OCI-LY3 (cell line): ENCODE data around the gene SRRM1.
"Not testable (repeated sequence)": the region's sequence is repeated elsewhere in the genome, so short reads cannot be mapped to it uniquely, and the experiment has no call there.

Experiments
- H2AFZ ChIP-seq: fragments of 200-600, 300-600 bp; shearing (Covaris generic); 2 replicates; pipeline ENCODE4 v1.6.0; 2014; ENCODE audit warnings: antibody characterized with exemption, low read depth, low read length
- H3K27ac ChIP-seq: fragments of 200-600, 300-600 bp; sonication (generic); 2 replicates; pipeline ENCODE4 v1.5.1; 2014; ENCODE audit warnings: mild to moderate bottlenecking, low read length, moderate library complexity, mixed read lengths
- H3K27me3 ChIP-seq: fragments of 200-600, 300-600 bp; sonication (generic); 2 replicates; pipeline ENCODE4 v1.6.1; 2014; ENCODE audit warnings: low read depth, low read length, mixed read lengths
- H3K36me3 ChIP-seq: fragments of 200-600, 300-600 bp; sonication (generic); replicated peaks from 2 replicates; pipeline ENCODE3; 2014; ENCODE audit warnings: low read depth, low read length, mixed read lengths
- H3K4me1 ChIP-seq: fragments of 300-600, 200-600 bp; sonication (generic); 2 replicates; pipeline ENCODE4 v1.6.1; 2014; ENCODE audit warnings: low read length, mixed read lengths
- H3K4me2 ChIP-seq: fragments of 200-600, 300-600 bp; sonication (generic); 2 replicates; pipeline ENCODE4 v1.6.1; 2014; ENCODE audit warnings: low read length, mixed read lengths
- H3K4me3 ChIP-seq: fragments of 300-600, 200-600 bp; sonication (generic); 2 replicates; pipeline ENCODE4 v1.5.1; 2014; ENCODE audit warnings: antibody characterized with exemption, mild to moderate bottlenecking, low read length, moderate library complexity
- H3K79me2 ChIP-seq: fragments of 300-600, 200-600 bp; shearing (Covaris generic); 2 replicates; pipeline ENCODE4 v1.6.1; 2014; ENCODE audit warnings: mild to moderate bottlenecking, low read length, mixed read lengths
- H3K9ac ChIP-seq: fragments of 300-600, 200-600 bp; shearing (Covaris generic); 2 replicates; pipeline ENCODE4 v1.6.0; 2014; ENCODE audit warnings: mild to moderate bottlenecking, low read length, moderate library complexity
- H3K9me3 ChIP-seq: fragments of 200-600, 300-600 bp; shearing (Covaris generic); 2 replicates; pipeline ENCODE4 v1.6.1; 2014; ENCODE audit warnings: low read length, mixed read lengths; ENCODE audit not compliant: insufficient read depth
- H4K20me1 ChIP-seq: fragments of 200-600, 300-600 bp; sonication (generic); 2 replicates; pipeline ENCODE4 v1.6.1; 2016; ENCODE audit warnings: low read length, mixed read lengths; ENCODE audit not compliant: insufficient read depth
- CTCF ChIP-seq: fragments of 200-600, 300-600 bp; sonication (generic); IDR thresholded peaks from 2 replicates; pipeline ENCODE4 v1.5.1; 2014; ENCODE audit warnings: antibody characterized with exemption, low read length, low read depth
- EZH2phosphoT487 ChIP-seq: fragments of 200-600 bp; shearing (Covaris generic); IDR thresholded peaks from 2 replicates; pipeline ENCODE4 v1.6.1; 2018; ENCODE audit warnings: antibody characterized with exemption, mixed run types, low read depth

Gene SRRM1

GRCh38 chr1:24721533-24721932 is 78.4 kb downstream of the SRRM1 start:
- no peaks in the 10 kb centered on the region for H4K20me1 ChIP-seq
- TF ChIP-seq EZH2phosphoT487: no peak
- no peak for TF ChIP-seq CTCF
- H3K4me1 ChIP-seq: peaks cover 1% of the 10 kb centered on the region
- no peak overlapping the region for H2AFZ ChIP-seq
- no peak overlapping the region for H3K4me3 ChIP-seq
- no peaks in the 10 kb centered on the region for H3K9me3 ChIP-seq
- H3K79me2 ChIP-seq: no peaks in the 10 kb centered on the region
- H3K4me2 ChIP-seq: no peak overlapping the region
- H3K9ac ChIP-seq: no peak overlapping the region
- no peaks in the 10 kb centered on the region for H3K27me3 ChIP-seq
- no peaks in the 10 kb centered on the region for H3K36me3 ChIP-seq
- no peak overlapping the region for H3K27ac ChIP-seq

- not testable (repeated sequence) for H3K4me3 ChIP-seq, H3K27ac ChIP-seq, H3K79me2 ChIP-seq, H3K4me2 ChIP-seq, H3K4me1 ChIP-seq, H2AFZ ChIP-seq, H3K9ac ChIP-seq, H4K20me1 ChIP-seq, H3K9me3 ChIP-seq, H3K27me3 ChIP-seq, H3K36me3 ChIP-seq
Measured at GRCh38 chr1:24722073-24723035, 79.3 kb downstream of the SRRM1 start.
